ENCODE data around the gene C4orf46.
"Not testable (repeated sequence)": the region's sequence is repeated elsewhere in the genome, so short reads cannot be mapped to it uniquely, and the experiment has no call there.

C4orf46 gene

DNA sequence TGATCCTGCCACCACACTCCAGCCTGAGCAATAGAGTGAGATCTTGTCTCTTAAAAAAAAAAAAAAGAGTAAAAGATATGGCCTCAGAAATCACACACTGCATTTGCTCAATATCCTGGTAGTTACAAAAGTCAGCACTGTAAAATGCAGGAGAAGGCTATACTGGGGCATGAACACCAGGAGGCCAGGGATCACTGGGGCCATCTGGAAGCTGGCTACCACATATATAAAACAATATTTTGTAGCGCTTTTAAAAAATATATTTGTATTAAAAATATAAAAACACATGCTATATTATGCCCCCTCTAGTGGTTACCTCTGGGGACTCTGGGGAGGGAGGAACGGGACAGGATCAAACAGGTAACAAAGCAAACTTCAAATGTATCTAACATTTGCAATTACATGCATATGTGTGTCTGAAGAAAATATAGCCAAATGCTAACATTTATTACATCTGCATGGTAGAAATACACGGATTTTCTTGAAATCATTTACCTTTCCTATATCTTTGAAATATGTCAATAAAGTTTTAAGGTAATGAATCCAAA is 4.0 kb downstream of the C4orf46 start:
- peak; percentile 36 for DNase-seq (ENCODE audit: low spot score)
- TF ChIP-seq, protein P1, sequence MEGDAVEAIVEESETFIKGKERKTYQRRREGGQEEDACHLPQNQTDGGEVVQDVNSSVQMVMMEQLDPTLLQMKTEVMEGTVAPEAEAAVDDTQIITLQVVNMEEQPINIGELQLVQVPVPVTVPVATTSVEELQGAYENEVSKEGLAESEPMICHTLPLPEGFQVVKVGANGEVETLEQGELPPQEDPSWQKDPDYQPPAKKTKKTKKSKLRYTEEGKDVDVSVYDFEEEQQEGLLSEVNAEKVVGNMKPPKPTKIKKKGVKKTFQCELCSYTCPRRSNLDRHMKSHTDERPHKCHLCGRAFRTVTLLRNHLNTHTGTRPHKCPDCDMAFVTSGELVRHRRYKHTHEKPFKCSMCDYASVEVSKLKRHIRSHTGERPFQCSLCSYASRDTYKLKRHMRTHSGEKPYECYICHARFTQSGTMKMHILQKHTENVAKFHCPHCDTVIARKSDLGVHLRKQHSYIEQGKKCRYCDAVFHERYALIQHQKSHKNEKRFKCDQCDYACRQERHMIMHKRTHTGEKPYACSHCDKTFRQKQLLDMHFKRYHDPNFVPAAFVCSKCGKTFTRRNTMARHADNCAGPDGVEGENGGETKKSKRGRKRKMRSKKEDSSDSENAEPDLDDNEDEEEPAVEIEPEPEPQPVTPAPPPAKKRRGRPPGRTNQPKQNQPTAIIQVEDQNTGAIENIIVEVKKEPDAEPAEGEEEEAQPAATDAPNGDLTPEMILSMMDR (IDR thresholded peaks at IDR 0.05; ENCODE audit: extremely low read depth, missing control alignments): no peak

DNA sequence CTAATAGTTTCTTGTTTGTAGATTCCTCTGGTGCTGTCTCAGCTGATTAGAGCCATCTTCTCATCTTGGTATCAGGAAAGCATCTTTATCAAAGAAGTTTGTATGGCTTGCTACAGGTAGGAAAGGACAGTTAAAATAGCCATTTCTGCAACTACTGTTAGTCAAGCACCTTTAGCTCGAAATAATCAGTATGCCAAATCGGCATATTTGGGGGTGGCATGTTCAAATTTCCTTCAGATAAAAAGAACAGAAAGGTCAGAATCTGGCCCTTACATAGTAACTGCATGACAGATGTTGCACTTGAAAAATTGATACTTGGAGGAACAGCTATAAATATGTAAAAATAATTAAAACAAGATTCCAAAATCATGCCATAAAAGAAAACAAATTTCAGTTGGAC is 4.8 kb downstream of the C4orf46 start:
- no peak for DNase-seq (ENCODE audit: low spot score)
- TF ChIP-seq, protein P1 (IDR thresholded peaks at IDR 0.05; ENCODE audit: extremely low read depth, missing control alignments): no peak

DNA sequence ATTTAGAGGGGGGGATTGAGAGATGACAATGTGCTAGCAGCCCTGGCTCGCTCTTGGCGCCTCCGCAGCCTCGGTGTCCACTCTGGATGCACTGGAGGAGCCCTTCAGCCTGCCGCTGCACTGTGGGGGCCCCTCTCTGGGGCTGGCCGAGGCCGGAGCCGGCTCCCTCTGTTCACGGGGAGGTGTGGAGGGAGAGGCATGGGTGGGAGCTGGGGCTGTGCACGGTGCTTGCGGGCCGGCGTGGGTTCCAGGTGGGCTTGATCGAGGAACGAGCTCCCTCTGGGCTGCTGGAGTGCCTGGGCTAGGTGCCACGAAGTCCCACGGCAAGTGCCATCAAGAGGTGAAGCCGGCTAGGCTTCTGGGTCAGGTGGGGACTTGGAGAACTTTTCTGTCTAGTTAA is 6.9 kb downstream of the C4orf46 start:
- no peak for DNase-seq (ENCODE audit: low spot score)
- TF ChIP-seq, protein P1 (IDR thresholded peaks at IDR 0.05; ENCODE audit: extremely low read depth, missing control alignments): no peak

DNA sequence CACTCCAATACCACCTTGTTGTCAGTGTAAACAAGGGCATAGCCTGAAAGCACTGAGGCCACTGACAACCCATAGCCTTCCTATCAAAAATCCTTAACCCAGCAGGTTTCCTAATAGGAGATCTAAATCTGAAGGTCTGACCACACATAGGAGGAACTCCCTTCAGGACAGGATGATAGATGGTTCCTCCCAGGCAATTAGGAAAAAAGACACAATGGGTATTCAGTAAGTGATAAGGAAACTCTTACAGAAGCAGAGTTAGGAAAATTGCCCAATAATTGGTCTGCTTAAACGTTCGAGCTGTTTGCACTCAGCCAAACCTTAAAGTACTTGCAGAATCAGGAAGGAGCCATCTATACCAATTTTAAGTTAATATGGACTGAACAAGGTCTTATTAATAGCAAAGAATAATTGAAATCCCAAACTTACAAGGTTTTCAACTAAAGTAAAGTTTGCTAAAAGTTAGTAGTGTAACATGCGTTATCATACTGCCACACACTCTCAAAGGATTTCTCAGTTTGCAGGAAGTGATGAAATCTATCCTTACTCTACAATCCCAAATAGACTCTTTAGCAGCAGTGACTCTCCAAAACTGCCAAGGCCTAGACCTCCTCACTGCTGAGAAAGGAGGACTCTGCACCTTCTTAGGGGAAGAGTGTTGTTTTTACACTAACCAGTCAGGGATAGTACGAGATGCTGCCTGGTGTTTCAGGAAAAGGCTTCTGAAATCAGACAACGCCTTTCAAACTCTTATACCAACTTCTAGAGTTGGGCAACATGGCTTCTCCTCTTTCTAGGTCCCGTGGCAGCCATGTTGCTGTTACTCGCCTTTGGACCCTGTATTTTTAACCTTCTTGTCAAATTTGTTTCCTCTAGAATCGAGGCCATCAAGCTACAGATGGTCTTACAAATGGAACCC is 7.7 kb downstream of the C4orf46 start:
- DNase-seq (ENCODE audit: low spot score): not testable (repeated sequence)

DNA sequence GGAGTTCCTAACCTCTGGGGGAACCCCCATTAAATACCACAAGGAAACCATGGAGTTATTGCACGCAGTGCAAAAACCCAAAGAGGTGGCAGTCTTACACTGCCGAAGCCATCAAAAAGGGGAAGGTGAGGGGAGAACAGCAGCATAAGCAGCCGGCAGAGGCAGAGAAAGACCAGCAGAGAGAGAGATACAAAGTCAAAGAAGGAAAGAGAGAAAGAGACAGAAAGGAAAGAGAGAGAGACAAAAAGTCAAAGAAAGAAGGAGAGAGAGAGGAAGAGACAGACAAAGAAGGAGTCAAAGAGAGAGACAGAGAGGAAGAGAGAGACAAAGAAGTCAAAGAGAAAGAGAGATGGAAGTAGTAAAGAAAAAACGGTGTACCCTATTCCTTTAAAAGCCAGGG is 8.4 kb downstream of the C4orf46 start:
- not testable (repeated sequence) for DNase-seq (ENCODE audit: low spot score)

DNA sequence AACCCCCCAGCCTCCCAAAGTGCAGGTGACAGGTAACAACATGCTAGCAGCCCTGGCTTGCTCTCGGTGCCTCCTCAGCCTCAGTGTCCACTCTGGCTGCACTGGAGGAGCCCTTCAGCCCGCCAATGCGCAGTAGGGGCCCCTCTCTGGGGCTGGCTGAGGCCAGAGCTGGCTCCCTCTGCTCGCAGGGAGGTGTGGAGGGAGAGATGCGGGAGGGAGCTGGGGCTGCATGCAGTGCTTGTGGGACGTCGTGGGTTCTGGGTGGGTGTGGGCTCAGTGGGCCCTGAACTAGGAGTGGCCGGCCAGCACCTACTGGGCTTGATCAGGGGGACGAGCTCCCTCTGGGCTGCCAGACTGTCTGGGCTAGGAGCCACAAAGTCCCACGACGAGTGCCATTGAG is 14.4 kb downstream of the C4orf46 start:
- TF ChIP-seq, protein P1 (IDR thresholded peaks at IDR 0.05; ENCODE audit: extremely low read depth, missing control alignments): no peak
- DNase-seq (ENCODE audit: low spot score): no peak

DNA sequence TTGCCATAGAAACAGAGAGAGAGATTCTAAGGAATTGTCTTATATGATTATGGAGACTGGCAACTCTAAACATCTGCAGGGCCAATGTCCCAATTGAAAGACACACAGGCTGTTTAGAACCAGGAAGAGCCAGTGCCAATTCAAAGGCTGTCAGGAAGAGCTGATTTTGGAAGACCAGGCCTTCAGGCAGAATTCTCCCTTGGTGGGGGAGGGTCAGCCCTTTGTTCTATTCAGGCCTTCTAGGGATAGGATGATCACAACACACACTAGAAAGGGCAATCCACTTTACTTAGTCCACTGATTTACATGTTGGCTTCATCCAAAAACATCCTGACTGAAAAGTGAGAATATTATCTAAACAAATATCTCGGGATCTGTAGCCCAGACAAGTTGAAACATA is 15.2 kb downstream of the C4orf46 start:
- no peak for DNase-seq (ENCODE audit: low spot score)
- TF ChIP-seq, protein P1 (IDR thresholded peaks at IDR 0.05; ENCODE audit: extremely low read depth, missing control alignments): no peak

DNA sequence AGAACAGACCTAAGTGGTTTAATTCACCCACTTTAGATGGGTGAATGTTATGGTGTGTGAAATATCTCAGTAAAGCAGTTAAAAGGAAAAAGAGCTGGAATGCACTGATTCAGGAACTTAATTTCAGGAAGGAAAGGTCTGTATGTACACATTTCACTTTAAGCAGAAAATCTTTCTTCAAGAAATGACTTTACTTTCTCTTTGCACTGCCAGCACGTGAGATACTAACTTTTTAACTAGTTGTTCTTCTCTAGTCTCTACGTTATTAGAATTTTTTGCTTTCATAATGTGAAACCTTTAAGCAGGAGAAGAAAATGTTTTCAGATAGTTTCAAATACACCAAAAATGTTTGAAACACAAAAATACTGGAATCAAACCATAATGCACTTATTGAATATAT is 18.8 kb downstream of the C4orf46 start:
- TF ChIP-seq, protein P1 (IDR thresholded peaks at IDR 0.05; ENCODE audit: extremely low read depth, missing control alignments): no peak
- no peak for DNase-seq (ENCODE audit: low spot score)
